UCSD-AML1 (cell line): Measurements from ENCODE around the gene UGT2B7.
"Not testable (repeated sequence)": the region's sequence is repeated elsewhere in the genome, so short reads cannot be mapped to it uniquely, and the experiment has no call there.

ENCODE experiments used
- DNase-seq: peaks from one replicate; lab custom pipeline; 2025; ENCODE audit not compliant: unreplicated experiment; lab: John Stamatoyannopoulos, UW

The UGT2B7 gene

DNA sequence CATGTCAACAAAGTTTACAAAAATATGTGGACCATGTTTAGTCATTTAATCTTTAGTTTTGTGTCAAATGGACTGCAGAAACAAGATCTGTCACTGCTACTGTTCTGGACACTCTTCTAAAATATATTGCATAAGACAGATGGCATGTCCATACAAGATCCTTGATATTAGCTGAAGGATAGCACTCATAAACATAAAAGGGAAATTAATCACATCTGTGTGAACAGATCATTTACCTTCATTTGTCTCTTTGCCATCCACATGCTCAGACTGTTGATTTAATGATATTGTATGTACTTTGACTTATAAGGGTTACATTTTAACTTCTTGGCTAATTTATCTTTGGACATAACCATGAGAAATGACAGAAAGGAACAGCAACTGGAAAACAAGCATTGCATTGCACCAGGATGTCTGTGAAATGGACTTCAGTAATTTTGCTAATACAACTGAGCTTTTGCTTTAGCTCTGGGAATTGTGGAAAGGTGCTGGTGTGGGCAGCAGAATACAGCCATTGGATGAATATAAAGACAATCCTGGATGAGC is at the start of gene UGT2B7:
Gene UGT2B7 (plus strand): TSS at position 364 of the 546 bp plus-strand sequence. CDS start 47 bp downstream, at position 411.
- DNase-seq: no peak

DNA sequence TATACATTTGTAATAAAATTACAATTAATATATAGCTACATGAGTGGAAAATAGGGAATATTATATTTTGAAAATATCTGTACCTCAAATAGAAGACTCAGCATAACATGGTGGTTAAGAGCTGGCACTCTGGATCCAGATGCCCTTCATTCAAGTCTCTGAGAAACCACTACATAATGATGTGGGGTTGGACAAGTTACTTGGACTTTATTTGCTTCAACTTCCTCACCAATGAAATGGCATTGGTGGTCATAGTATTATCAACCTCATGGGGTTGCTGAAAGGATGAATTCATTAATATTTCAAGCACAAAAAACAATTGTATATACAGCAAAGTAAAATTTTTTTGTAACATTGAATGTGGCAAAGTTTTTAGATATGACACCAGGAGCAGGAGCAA is 46.4 kb upstream of the UGT2B7 start:
- no peak for DNase-seq

DNA sequence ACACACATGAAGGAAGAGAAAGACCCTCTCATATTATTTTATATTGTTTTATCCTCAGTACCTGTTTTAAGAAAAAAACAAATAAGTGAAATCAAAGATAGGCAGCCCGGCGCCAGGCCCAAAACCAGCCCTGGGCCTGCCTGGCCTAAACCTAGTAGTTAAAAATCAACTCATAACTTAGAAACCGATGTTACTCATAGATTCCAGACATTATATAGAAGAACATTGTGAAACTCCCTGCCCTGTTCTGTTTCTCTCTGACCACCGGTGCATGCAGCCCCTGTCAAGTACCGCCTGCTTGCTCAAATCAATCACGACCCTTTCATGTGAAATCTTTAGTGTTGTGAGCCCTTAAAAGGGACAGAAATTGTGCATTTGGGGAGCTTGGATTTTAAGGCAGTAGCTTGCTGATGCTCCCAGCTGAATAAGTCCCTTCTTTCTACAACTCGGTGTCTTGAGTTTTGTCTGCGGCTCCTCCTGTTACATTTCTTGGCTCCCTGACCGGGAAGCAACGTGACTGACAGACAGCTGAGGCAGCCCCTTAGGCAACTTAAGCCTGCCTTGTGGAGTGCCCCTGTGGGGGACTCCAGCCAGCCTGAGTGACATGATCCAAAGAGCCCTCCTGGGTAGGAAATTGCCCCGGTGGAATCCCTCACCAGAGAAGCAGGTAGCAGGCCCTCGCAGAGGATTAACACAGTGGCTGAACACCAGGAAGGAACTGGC is 45.3 kb upstream of the UGT2B7 start:
- DNase-seq: not testable (repeated sequence)

DNA sequence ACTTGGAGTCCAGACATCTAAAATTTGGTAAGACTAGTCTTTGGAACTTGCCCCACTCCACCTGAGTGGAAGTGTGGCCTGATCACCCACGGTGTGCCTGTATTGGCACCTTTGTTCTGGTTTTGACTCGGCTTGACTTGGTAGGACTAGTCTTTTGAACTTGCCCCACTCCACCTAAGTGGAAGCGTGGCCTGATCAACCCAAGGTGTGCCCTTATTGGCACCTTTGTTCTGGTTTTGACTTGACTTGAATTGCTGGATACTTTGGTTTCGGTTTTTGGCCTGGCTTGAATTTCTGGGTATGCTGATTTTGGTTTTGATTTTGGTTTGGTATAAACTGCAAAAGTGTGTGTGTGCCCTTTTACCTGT is 44.7 kb upstream of the UGT2B7 start:
- no peak for DNase-seq

GRCh38 chr4:69053309-69053885 is 42.9 kb upstream of the UGT2B7 start:
- not testable (repeated sequence) for DNase-seq

DNA sequence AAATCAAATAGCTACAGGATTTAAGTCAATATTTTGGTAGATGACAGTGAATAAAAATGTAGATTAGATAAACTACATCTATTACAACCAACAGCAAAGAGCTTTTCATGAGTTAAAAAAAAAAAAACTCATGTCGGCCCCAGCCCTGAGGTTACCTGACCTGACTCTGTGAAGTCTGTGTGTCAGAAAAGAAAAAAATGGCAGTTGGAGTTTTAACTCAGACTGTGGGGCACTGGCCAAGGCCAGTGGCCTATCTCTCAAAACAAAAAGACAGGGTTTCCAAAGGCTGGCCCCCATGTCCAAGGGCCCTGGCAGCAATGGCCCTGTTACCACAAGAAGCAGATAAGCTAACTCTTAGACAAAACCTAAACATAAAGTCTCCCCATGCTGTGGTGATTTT is 42.2 kb upstream of the UGT2B7 start:
- DNase-seq: not testable (repeated sequence)

- DNase-seq: no peak
Measured at GRCh38 chr4:69054578-69055200, 41.6 kb upstream of the UGT2B7 start.

DNA sequence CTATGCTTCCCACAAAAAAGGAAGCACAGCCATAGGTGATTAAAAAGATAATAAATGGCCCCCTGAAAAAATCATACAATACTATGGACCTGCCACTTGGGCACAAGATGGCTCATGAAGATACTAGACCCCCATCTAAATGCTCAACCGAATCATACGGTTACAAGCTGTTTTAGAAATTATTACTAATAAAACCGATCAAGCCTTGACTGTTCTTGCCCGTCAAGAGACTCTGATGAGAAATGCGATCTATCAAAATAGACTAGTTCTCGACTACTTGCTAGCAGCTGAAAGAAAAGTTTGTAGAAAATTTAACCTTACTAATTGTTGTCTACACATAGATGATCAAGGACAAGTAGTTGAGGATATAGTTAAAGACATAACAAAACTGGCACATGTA is 40.1 kb upstream of the UGT2B7 start:
- no peak for DNase-seq

DNA sequence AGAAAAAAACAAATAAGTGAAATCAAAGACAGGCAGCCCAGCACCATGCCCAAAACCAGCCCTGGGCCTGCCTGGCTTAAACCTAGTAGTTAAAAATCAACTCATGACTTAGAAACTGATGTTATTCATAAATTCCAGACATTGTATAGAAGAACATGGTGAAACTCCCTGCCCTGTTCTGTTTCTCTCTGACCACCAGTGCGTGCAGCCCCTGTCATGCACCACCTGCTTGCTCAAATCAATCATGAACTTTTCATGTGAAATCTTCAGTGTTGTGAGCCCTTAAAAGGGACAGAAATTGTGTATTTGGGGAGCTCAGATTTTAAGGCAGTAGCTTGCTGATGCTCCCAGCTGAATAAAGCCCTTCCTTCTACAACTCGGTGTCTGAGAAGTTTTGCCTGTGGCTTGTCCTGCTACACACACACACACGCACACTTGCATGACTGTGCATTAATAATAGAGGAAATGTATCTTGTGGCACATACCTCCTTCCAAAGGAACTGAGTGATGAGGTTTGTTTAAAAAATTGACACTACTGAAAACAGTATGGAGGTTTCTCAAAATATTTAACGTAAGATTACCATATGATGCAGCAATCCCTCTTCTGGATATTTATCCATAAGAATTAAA is 39.2 kb upstream of the UGT2B7 start:
- DNase-seq: peak; percentile 13

GRCh38 chr4:69057620-69058409 is 38.5 kb upstream of the UGT2B7 start:
- no peak for DNase-seq

DNA sequence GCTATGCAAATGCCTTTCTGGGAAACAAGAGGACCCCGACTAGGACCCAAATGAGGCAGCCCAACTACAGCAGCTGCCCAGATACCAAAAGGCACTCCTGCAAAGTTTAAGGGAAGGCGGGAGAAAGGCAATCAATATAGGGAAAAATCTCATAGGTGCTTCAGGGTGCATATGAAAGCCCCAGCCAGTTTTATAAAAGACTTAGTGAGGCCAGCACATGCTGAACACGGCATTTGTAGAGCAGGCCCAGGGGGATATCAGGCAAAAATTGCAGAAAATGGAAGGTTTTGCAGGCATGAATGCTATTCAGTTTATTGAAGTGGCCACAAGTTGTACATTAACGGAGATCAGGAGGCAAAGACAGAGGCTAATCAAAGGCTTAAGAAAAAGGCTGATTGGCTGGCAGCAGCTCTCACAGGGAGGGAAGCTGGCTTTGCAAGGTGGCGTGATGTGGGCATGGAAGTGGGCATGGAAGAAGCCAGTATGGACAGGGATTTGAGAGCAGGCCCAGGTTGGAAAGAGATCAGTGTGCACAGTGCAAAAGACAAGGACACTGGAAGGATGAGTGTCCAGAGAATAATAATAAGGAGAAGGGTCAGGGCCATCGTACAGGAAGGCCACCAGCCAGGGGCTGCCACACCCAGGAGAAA is 37.7 kb upstream of the UGT2B7 start:
- no peak for DNase-seq

- no peak for DNase-seq
Measured at GRCh38 chr4:69060651-69061308, 35.5 kb upstream of the UGT2B7 start.

GRCh38 chr4:69064391-69064790 is 31.9 kb upstream of the UGT2B7 start:
- no peak for DNase-seq

- no peak for DNase-seq
Measured at GRCh38 chr4:69066945-69067344, 29.3 kb upstream of the UGT2B7 start.

DNA sequence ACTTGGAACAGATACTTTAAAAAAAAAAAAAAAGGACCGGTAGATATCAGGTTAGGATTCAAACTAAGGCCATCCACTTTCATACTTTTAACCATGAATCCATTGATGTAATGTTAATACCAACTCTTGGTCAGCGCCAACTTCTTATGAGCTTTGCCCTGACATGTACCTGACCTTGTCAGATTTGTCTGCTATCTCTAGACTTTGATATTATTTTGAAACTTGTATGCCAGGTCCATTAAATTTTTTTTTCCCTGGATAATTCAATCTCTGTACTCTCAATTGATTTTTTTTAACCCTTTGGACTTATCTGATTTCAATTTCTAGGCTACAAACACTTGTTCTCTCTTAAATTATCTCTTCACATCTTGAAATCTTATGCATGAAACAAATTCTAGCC is 27.2 kb upstream of the UGT2B7 start:
- DNase-seq: no peak

- no peak for DNase-seq
Measured at GRCh38 chr4:69070590-69070989, 25.7 kb upstream of the UGT2B7 start.

DNA sequence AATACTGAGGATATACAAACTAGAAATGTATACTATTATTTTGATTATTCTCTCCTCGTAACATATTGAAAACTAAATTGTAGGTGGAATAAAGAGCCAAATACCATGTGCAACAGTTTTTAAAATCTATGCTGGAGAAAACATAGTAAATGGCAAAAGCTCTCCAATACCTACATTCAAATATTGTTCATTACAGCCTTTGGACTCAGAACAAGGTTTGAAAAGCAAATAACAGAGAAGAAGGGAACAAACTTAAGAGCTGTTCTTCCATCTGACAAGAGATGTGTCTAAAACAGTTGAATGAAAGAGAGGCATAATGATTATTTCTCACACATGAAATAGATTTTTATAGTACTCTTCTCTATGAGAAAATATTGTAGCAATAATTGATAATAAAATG is 25.0 kb upstream of the UGT2B7 start:
- no peak for DNase-seq

- no peak for DNase-seq
Measured at GRCh38 chr4:69073375-69073774, 22.9 kb upstream of the UGT2B7 start.

DNA sequence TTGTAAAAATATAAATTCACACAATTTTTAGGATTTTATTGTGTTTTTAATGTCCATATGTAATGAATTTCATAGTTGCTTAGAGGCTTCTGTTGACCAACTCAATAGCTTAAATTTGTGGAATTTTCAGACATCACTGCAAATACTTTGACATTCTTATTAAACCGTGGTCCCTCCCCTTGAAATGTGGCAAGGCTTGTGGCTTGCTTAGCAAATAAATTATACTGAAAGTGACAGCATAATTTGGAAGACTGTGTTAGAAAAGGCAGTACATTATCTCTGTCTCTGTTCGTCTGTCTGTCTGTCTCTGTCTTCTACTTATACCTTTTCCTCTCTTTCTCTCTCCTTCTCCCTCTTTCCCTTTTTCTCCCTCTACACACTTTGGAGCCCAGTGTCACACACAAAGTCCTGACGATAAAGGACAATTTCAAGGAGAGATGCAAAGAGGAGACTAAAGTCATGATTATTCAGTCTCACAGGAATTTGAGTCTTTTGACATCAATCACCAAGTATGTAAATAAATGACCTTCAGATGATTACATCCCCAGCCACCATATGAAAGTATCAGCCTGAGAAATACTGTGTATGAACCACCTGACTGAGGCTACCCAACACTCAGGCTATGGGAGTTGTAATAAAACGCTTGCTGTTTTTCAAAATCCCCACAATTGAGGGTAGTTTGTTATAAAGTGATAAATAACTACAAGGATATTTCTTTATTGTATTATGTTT is 21.0 kb upstream of the UGT2B7 start:
- DNase-seq: no peak
